DMS 273 (cell line): Measurements from ENCODE around the gene C4A.
"Not testable (repeated sequence)": the region's sequence is repeated elsewhere in the genome, so short reads cannot be mapped to it uniquely, and the experiment has no call there.

ENCODE experiments used
- DNase-seq: peaks from one replicate; lab custom pipeline; 2025; ENCODE audit not compliant: unreplicated experiment; lab: John Stamatoyannopoulos, UW

C4A gene

GRCh38 chr6:32047855-32048766 lies 66.3 kb downstream of the C4A start:
- DNase-seq, result peak; percentile 80

DNA sequence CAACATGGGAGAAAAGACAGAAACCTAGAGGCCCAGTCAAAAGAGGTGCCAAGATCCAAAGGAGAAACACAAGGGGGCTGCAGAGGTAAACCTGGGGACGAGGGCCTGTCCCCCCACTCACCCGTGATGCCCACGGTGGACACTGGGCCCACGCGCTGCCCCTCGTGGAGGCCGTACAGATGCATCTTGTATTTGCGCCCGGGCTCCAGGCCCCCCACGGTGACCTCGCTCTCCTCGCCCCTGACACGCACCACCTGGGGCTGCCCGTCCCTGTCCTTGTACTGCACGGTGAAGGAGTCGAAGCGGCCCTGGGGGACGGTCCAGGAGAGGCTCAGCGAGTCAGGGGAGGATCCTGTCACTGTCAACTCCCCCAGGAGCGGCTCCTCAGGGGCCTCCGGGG lies 67.3 kb downstream of the C4A start:
- DNase-seq, result not testable (repeated sequence)

GRCh38 chr6:32049736-32050135 lies 67.9 kb downstream of the C4A start:
- not testable (repeated sequence) for DNase-seq

DNA sequence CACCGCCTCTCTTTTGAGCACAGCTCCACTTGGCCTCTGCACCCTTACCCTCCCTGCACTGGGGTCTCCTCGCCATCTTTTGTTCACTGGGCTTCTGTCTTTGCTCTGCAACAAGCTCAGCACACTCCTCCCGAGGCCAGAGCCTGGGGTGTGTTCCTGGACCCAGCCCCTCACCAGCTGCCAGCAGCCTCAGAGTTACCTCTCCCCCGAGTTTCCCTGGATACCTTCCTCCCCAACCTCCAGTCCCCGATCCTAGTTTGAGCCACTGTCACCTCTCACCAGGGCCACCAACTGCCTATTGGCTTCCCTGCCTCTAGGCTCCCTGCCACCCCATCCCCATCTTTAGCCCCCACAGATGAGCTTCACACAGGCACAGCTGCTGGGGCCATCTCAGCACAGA lies 68.7 kb downstream of the C4A start:
- no peak for DNase-seq
